Endothelial cell of hepatic sinusoid (primary cell): Measurements from ENCODE around the gene UGT3A2.

Experiments used
- in situ Hi-C: cut with HindIII; loops from 2 replicates; pipeline ENCODE4 v1.10.0; 2017; ENCODE audit warnings: low sequenced_read_pairs

Gene UGT3A2

GRCh38 chr5:36009698-36010097 is 57.0 kb downstream of the UGT3A2 start:
- in situ Hi-C loops: no loop called here

- in situ Hi-C loops: no loop called here
Observed at GRCh38 chr5:36007366-36007765, 59.3 kb downstream of the UGT3A2 start.

- in situ Hi-C loops: no loop called here
Observed at GRCh38 chr5:36006163-36006562, 60.5 kb downstream of the UGT3A2 start.

GRCh38 chr5:36001032-36001431 is 65.7 kb downstream of the UGT3A2 start:
- in situ Hi-C loops: no loop called here

- in situ Hi-C loops: no loop called here
Observed at GRCh38 chr5:35999547-35999946, 67.1 kb downstream of the UGT3A2 start.

GRCh38 chr5:35996076-35996475 is 70.6 kb downstream of the UGT3A2 start:
- in situ Hi-C loops: no loop called here

- in situ Hi-C loops: no loop called here
Observed at GRCh38 chr5:35990941-35991611, 75.6 kb downstream of the UGT3A2 start, which contains the start of gene UGT3A1. TSS of gene UGT3A1 (minus strand) at chr5:35991390. CDS start at chr5:35991240, 150 bp downstream.

GRCh38 chr5:35990520-35990919 is 76.2 kb downstream of the UGT3A2 start:
- in situ Hi-C loops: no loop called here

GRCh38 chr5:35988529-35988928 is 78.2 kb downstream of the UGT3A2 start:
- in situ Hi-C loops: no loop called here

GRCh38 chr5:35987776-35988175 is 78.9 kb downstream of the UGT3A2 start:
- in situ Hi-C loops: no loop called here
